Hematopoietic multipotent progenitor cell treated with erythropoietin and hydrocortisone succinate and interleukin-3 and kit ligand, for 4 days (in vitro differentiated cells): ENCODE results near the gene ELOA.
"Not testable (repeated sequence)": the region's sequence is repeated elsewhere in the genome, so short reads cannot be mapped to it uniquely, and the experiment has no call there.

Experiments used
- DNase-seq: peaks from one replicate; pipeline ENCODE4 v3.0.0-alpha.2; 2015

Gene ELOA

DNA sequence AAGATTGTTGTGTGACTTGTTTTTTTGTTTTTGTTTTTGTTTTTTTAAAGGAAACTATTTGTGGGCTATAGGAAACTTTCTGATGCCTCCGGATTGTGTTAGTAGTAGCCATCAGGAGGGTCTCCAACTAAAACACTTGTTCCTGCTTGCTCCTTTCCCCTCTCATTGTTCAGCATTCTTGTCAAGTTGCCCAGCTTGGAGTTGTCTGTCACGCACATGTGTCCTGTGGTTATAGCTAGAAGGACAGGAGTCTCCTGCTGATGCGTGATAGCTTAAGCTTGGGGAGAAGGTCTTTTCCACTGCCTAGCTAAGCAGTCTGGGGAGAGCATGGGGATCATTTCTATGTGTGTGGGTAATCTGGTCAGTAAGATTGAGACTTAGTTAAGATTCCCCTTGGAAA is 44.4 kb downstream of the ELOA start:
- DNase-seq = peak; percentile 38

DNA sequence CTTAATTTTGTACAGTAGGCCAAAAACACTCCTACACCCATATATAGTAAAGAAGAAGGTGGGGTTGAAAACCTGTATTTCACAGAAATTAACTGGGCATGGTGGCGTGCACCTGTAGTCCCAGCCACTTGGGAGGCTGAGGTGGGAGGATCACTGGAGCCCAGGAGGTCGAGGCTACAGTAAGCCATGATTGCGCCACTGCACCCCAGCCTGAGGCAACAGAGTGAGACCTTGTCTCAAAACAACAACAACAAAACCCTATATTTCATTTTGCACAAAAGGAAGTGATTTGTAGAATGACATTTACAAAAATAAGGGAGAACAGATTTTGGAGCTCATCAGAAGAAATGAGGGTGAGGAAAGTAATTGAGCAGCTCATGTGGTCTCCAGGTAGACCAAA is 45.4 kb downstream of the ELOA start:
- DNase-seq = no peak

DNA sequence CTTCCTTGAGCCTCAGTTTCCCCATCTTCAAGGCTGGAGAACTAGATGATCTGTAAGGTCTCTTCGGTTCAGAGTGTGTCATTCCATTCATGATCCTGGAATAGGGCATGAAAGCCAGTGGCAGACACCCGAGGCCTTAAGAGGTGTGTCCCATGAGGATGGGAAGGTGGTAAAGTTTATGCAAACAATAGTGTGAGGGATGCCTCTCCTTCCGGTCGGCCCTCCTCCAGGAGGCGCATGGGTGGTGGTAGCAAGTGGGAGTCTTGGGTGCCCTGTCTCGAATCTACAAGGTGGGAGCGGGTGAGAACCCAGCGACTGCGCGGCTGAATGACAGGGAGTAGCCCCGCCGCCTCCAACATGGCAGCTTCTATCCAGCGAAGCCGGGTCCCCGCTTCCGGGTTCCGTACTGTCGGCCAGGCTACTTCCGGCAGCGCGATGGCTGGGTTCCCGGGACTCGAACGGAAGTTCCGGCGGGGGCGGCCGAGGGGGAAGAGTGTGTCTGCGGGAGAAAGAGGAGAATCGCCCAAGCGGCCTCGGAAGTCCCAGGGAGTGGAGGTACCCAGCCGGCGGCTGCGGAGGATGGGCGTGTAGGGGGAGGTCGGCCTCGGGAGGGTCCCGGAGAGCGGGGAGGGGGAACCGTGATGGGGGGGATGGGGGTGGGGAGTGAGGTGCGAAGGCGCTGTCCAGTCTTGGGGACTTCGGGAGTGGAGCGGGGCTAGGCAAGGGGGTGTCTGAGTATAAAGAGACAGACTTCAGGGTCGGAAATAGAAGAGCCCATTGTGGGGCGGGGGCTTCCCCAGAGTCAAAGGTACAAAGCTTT is 47.6 kb downstream of the ELOA start, which contains the start of gene LYPLA2:
LYPLA2 (plus strand) TSS at position 450 of the 820 bp plus-strand sequence. CDS start 1,538 bp downstream, outside the sequence.
- peak; percentile 97 for DNase-seq

GRCh38 chr1:23791516-23792047 is 48.3 kb downstream of the ELOA start:
- DNase-seq = peak; percentile 45

DNA sequence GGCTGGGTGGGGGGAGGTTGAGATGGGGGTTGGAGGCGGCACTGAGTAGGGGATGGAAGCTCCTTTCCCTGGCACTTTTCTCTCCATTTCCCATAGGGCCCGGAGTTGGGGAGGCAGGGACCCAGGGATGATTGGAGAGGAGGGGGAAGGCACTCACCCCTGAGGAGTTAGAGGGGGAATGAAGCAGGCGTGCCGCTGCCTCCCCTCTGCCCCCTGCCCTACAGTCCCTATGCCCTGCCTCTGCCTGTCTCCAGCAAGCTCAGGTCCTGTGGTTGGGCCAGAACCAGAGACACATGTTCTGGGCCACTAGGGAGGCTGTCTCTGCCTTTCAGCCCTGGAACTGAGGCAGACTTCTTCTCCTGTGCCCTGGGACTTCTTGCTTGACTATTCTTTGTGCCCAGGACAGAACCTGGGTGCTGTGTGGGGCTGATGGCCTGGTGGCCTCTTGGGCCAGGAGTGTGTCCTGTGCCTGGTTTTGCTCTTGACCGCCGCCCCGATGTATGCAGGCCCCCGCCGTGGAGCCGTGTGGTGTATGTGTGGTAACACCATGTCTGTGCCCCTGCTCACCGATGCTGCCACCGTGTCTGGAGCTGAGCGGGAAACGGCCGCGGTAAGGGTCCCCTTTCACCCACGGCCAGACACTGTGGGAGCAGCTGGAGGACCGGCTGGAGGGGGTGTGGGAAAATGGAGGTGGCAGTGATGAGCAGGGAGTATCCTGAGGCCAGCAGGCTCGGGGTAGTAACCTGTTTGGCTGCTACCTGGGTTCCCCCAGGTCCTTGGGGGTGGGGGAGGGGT is 49.1 kb downstream of the ELOA start:
- DNase-seq = no peak

DNA sequence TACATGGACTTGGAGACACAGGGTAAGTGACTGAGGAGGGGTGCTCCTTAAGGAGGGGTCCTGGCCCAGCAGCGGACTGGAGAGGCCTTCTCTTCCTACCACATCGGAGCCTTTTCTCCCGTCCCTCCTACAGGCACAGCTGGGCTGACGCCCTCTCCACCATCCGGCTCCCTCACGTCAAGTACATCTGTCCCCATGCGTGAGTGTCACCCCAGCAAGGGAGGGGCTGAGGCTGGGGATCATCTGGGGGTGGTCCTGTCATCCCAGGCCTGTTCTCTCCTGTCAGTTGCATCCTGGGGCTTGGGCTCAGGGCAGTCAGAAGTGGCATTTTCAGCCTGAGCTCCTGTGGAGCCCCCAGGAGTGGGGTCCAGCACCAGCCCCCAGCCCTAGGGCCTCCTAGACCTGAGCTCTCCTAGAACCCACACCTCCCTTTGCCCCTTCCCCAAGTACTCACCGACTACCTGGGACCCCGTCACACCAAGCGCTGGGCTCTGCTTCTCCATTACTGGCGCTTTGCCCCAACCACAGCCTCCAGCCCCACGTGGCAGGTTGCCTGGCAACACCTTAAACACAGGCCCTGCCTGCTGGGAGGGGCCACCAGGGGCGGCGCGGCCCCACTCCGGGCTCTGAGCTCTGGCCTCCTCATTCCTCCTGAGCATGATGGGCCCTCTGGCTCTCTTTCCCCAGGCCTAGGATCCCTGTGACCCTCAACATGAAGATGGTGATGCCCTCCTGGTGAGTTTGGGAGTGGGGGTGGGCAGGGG is 49.9 kb downstream of the ELOA start:
- peak; percentile 92 for DNase-seq

DNA sequence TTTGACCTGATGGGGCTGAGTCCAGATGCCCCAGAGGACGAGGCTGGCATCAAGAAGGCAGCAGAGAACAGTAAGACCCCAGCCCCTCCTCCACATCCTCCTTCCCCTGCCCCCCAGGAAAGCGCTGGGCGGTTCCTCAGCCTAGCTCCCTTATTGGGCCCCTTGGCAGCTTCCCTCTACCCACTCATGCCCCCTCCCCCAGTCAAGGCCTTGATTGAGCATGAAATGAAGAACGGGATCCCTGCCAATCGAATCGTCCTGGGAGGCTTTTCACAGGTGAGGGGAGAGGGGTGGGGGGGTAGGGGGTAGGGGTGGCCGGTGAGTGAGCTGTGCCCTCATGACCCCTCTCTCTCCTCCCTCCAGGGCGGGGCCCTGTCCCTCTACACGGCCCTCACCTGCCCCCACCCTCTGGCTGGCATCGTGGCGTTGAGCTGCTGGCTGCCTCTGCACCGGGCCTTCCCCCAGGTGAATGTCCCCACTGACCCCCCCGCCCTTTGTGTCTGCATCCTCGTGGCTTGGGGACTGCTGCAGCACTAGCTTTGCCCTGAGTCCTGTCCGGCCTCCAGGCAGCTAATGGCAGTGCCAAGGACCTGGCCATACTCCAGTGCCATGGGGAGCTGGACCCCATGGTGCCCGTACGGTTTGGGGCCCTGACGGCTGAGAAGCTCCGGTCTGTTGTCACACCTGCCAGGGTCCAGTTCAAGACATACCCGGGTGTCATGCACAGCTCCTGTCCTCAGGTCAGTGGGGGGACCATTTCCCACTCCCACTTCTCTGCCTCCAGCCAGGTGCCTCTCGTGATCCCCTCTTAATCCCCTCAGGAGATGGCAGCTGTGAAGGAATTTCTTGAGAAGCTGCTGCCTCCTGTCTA is 50.8 kb downstream of the ELOA start:
- DNase-seq = no peak

DNA sequence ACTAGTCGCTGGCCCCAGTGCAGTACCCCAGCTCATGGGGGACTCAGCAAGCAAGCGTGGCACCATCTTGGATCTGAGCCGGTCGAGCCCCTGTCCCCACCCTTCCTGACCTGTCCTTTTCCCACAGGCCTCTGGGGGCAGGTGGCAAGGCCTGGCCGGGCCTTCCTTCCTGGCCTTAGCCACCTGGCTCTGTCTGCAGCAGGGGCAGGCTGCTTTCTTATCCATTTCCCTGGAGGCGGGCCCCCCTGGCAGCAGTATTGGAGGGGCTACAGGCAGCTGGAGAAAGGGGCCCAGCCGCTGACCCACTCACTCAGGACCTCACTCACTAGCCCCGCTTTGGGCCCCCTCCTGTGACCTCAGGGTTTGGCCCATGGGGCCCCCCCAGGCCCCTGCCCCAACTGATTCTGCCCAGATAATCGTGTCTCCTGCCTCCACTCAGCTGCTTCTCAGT is 51.5 kb downstream of the ELOA start:
- DNase-seq = not testable (repeated sequence)

GRCh38 chr1:23795676-23796465 is 52.6 kb downstream of the ELOA start:
- DNase-seq = no peak

DNA sequence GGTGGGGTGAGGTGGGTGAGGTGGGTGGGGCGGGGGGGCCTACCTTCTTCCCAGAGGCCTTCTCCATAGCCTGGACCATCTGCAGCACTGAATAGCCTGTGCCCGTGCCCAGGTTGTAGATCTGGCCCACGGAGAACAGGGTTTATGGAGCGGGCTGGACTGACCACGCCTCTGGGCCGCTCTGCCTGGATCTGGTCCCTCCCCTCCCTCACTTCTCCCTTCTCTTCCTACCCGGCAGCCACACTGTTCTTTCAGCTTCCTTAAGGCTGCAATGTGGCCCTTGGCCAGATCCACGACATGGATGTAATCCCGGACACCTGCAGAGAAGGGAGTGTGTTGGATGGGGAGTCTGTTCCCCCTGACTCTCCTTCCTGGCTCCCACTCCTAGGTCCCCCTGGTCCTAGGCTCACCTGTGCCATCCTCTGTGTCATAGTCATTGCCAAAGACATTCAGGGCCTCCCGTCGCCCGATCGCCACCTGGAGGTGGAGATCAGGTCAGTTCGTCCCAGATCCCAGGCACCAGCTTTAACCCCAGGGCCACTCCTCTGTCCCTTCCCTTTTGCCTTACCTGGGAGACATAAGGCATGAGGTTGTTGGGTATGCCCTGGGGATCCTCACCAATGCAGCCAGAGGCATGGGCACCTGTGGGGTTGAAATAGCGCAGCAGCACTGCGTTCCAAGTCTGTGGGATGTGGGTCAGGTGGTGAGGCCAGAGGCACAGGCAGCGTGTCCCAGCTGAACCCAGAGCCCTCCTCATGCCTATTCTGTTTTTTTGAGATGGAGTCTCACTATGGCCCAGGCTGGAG is 53.4 kb downstream of the ELOA start:
- DNase-seq = no peak

DNA sequence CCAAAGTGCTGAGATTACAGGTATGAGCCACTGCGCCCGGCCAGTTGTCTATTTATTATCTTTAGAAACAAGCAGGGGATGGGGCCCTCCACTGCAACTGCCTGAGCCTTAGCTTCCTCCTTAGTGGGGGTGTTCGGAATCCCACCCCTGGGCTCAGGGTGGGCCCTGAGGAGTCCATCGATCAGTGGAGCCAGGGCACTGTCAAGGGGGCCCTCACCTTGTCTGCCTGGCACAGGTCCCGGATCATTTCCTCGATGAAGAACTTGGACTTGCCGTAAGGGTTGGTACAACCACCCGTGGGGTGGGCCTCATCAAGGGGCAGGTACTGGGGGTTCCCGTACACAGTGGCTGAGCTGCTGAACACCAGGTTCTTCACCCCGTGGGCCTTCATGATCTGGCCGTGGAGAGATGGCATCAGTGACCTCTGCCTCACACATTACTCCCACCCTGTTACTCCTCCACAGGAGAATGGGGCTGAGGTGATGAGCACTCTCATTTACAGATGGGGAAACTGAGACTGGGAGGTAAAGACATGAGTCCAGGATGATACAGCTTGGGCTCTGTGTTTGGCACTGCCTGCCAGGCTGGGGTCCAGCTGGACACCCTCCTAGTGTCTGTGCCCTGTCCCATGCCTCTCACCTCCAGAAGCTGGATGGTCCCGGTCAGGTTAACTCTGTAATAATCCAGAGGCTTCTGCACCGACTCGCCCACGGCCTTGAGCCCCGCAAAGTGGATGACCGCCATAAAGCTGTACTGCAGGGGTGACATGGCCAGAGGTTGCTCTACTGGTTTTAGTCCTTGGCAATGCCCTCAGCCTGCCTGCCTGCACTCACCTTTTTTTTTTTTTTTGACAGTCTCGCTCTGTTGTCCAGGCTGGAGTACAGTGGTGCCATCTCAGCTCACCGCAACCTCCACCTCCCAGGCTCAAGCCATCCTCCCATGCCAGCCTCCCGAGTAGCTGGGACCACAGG is 54.5 kb downstream of the ELOA start:
- no peak for DNase-seq

DNA sequence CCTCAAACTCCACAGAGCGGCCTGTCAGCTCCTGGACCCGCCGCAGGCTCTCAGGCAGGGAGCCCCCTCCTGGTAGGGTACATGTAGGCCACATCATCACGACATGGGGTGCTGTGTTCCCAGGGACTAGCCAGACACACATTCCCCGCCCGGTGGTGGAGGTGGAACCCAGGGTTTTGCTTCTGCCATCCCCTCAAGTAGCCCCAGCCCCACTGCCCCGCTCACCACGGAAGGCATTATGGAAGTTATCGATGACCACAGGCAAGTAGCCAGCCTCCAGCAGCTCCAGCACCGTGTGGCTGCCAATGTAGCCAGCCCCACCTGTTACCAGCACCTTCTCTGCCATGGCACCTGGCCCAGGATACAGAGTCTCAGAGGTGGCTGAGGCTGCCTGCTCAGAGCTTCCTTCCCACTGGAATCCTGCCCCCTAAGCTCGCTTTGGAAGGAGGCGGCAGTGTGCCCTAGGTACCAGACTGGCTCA is 55.4 kb downstream of the ELOA start:
- peak; percentile 67 for DNase-seq

DNA sequence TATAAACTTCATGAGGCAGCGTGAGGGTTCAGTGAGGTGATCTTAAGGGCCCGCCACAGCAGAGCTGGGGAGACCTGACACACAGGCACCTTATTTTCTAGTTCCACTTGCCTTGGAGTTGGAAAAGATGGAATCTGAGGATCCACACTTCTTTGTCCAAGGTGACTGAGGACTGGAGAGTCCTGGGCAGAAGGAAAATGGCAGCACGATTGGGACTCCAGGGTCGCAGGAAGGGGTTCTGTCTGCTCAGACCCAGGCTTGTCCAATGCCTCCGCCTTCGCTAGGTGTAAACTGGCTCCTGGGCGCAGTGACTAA is 55.9 kb downstream of the ELOA start:
- no peak for DNase-seq

DNA sequence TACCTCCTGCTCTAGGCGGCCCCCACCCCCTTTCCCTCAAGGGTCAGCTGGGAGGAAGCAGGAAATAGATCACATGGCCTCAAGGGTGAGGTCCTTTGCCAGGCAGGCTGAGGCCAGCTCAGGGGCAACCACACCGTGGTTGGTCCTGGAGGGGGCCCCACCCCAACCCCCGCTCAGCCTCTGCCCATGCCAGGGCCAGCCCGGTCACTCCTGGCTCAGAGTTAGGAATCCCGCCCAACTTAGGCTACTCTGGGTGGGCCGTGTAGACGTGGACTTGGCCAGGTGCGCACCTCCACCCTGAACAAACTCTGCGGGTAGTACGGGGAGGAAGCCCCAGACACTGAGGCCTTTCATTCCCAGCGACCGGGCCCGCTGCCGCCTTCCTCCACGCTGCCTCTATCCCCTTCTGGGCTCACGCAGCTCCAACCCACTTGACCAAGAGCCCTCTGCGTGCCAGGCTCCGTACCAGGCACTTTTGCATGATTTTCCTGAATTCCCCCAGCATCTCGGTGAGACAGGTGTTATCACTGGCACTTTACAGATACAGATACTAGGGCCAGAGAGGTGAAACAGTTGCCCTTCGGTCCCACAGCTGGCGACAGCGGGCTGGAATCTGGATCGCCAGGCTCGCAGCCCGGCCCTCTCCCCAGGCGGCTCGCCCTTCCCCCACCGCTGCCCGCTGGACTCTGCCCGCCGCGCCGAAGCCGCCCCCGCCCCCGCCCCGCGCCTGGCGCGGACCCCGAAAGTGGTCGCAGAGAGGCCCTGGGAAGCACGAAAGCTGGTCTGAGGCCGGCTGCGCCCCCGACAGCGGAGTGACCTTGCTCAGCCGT is 56.5 kb downstream of the ELOA start:
- peak; percentile 76 for DNase-seq

DNA sequence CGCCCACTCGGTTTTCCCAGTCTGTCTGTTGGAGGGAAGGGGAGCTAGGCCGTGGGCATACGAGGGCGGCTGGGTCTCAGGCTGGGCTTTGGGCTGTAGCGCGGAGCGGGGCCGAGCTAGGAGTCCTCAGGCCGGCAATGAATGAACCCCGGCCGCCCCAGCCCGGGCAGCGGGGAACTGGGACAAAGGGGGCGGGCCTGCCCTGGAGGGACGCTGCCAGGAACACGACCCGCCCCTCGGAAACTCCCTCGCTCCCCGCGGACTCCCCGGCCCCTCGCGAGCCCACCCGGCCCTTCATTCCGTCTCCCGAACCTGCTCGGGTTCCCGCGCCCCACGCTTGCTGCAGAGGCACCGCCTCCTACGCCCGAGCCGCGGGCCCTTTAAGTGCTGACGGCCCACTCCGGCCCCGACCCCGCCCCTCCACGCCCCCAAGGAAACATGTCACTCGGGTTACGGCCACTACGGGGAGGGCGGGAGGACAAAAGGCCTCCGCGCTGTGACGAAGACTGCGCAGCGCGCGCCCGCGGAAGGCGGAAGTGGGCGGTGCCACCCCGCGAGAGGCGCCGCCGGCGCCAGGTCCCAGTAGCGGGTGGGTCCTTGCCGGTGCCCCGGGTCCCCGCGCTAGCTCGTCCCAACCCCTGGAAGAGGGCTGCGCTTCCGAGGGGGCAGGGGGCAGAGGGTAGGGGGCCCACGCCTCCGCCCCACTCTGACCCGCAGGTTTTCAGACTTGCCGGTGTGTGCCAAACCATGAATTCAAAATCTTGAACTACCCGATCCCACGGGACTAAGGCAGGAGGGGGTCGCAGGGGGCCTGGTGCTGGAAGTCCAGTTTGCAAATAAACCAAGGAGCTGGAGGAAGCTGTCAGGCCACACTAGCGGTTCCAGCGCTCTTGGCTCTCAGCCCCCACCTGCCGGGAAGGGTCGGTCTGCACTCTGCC is 57.4 kb downstream of the ELOA start, which contains the start of gene GALE:
GALE (minus strand) TSS at position 355 of the 938 bp plus-strand sequence. CDS start 1,747 bp downstream, outside the sequence.
- peak; percentile 99 for DNase-seq

- DNase-seq = peak; percentile 28
Measured at GRCh38 chr1:23801338-23801748, 58.1 kb downstream of the ELOA start.

- no peak for DNase-seq
Measured at GRCh38 chr1:23801876-23802275, 58.6 kb downstream of the ELOA start.
